Measurements from ENCODE around the gene OPALIN. TPM values are rescaled to one million over a fixed set of nuclear protein-coding genes. Genes with fewer than 3 reads are reported as not detected.

Gene OPALIN
- total and polyA plus RNA-seq, 9 of the 15 experiments (the other 6 are each of a cell fraction or from before 2014, with no cell fraction given): not detected

GRCh38 chr10:96389785-96390184 is 31.0 kb upstream of the OPALIN start:
- FAIRE-seq (no peak), DNase-seq (ENCODE audit: extremely low read depth in 1 of 4, low spot score in 3 of 4) (no peak), ATAC-seq (no peak)
- no peaks in the 10 kb centered on the region for H3K4me1 ChIP-seq (replicated peaks in 1 of 2; ENCODE audit: control insufficient read depth in 2 of 2, insufficient read depth in 2 of 2, low read length in 2 of 2)
- no peak overlapping the region for H3K4me3 ChIP-seq
- intact Hi-C loops (cut with micrococcal nuclease): loop anchor here (10.0 kb wide), 1 partner anchor 255 kb away; no protein-coding TSS in a partner anchor
- no peaks in the 10 kb centered on the region for H3K9me3 ChIP-seq (replicated peaks; ENCODE audit: control insufficient read depth, insufficient read depth, low read depth, low read length)
- ChIA-PET CTCF (ENCODE audit: low intra/inter-chr PET ratio) (no interaction called here), POLR2A (interaction anchor here (0.7 kb wide), 1 partner anchor 285 kb away, joined by 3 read pairs; no protein-coding TSS in a partner anchor)
- peaks cover under 1 to 59% of the 10 kb centered on the region in 2 experiments; a peak in 4 of 5 replicates for H3K27me3 ChIP-seq (ENCODE audit: control insufficient read depth in 2 of 2, insufficient read depth in 2 of 2, low read length in 2 of 2)
- no peaks in the 10 kb centered on the region for H3K9me1 ChIP-seq (ENCODE audit: control insufficient read depth, insufficient read depth, low read length)
- no peaks in the 10 kb centered on the region for H4K20me1 ChIP-seq (replicated peaks; ENCODE audit: control insufficient read depth, insufficient read depth, low read length)
- H3K27ac ChIP-seq (ENCODE audit: extremely low read depth, low read depth, low read length): no peak overlapping the region
- no peak overlapping the region for H2AFZ ChIP-seq (ENCODE audit: low read depth, low read length)
- BruUV-seq (replicated peaks): no TSS peak
- TF ChIP-seq ELF4 (CRISPR knock-in tag; IDR thresholded peaks at IDR 0.05): no peak
- TF ChIP-seq FOXK2 (conservative IDR thresholded peaks at IDR 0.05 in 1 of 2, IDR thresholded peaks at IDR 0.05 in 1 of 2; ENCODE audit: low read depth in 2 of 2): no peak
- no peak for TF ChIP-seq GABPA (tag; conservative IDR thresholded peaks at IDR 0.05; ENCODE audit: low read depth)
- H3K36me3 ChIP-seq (ENCODE audit: control insufficient read depth, insufficient read depth, low read length): no peaks in the 10 kb centered on the region
- no peaks in the 10 kb centered on the region for H3K79me2 ChIP-seq (ENCODE audit: control insufficient read depth, insufficient read depth, low read length)
- H3K9ac ChIP-seq (ENCODE audit: insufficient read depth in 1 of 2, low read depth in 2 of 2, low read length in 2 of 2): no peak overlapping the region
- WGBS (ENCODE audit: insufficient coverage, low coverage, missing lambda C conversion rate): 0% methylated on average over 4 of the region's 5 CpGs
- in situ Hi-C loops (cut with MboI): no loop called here
- H3K4me2 ChIP-seq (ENCODE audit: insufficient read depth, low read length): no peak overlapping the region

- no peak overlapping the region for H3K4me2 ChIP-seq (ENCODE audit: insufficient read depth, low read length)
- no peaks in the 10 kb centered on the region for H3K9me1 ChIP-seq (ENCODE audit: control insufficient read depth, insufficient read depth, low read length)
- no peak for FAIRE-seq
- H2AFZ ChIP-seq (ENCODE audit: low read depth, low read length): no peak overlapping the region
- H3K27me3 ChIP-seq (ENCODE audit: control insufficient read depth in 2 of 2, insufficient read depth in 2 of 2, low read length in 2 of 2): peaks cover 0 to 60% of the 10 kb centered on the region in 2 experiments
- no peak overlapping the region for H3K27ac ChIP-seq (ENCODE audit: extremely low read depth, low read depth, low read length)
- in situ Hi-C loops (cut with MboI): no loop called here
- H3K9me3 ChIP-seq (replicated peaks; ENCODE audit: control insufficient read depth, insufficient read depth, low read depth, low read length): no peaks in the 10 kb centered on the region
- no peak for DNase-seq (ENCODE audit: extremely low read depth in 1 of 4, low spot score in 3 of 4)
- TF ChIP-seq HNRNPUL1 (IDR thresholded peaks at IDR 0.05; ENCODE audit: low read length) (no peak), PYGO2 (tag; IDR thresholded peaks at IDR 0.05) (no peak), HCFC1 (IDR thresholded peaks at IDR 0.05; ENCODE audit: low read depth, low read length) (no peak), ZNF561 (CRISPR knock-in tag; conservative IDR thresholded peaks at IDR 0.05) (no peak), ETV6 (IDR thresholded peaks at IDR 0.05; ENCODE audit: borderline replicate concordance in 1 of 2, low read depth in 2 of 2, low read length in 1 of 2) (no peak), ETV6 (CRISPR knock-in tag; IDR thresholded peaks at IDR 0.05; ENCODE audit: borderline replicate concordance) (no peak), BRF2 (IDR thresholded peaks at IDR 0.05; ENCODE audit: borderline replicate concordance, insufficient read depth, insufficient read length) (no peak), MECOM (CRISPR knock-in tag; IDR thresholded peaks at IDR 0.05) (no peak)
- CTCF ChIA-PET (ENCODE audit: low intra/inter-chr PET ratio): no interaction called here
- H3K9ac ChIP-seq (ENCODE audit: insufficient read depth in 1 of 2, low read depth in 2 of 2, low read length in 2 of 2): no peak overlapping the region
- POLR2A ChIA-PET: no interaction called here
- no peaks in the 10 kb centered on the region for H3K36me3 ChIP-seq (ENCODE audit: control insufficient read depth, insufficient read depth, low read length)
- no peaks in the 10 kb centered on the region for H4K20me1 ChIP-seq (replicated peaks; ENCODE audit: control insufficient read depth, insufficient read depth, low read length)
- H3K79me2 ChIP-seq (ENCODE audit: control insufficient read depth, insufficient read depth, low read length): no peaks in the 10 kb centered on the region
- intact Hi-C loops (cut with micrococcal nuclease): no loop called here
- WGBS (ENCODE audit: insufficient coverage, low coverage, missing lambda C conversion rate): 1% methylated on average over 7 of the region's 7 CpGs
- no peak overlapping the region for H3K4me3 ChIP-seq
- H3K4me1 ChIP-seq (replicated peaks in 1 of 2; ENCODE audit: control insufficient read depth in 2 of 2, insufficient read depth in 2 of 2, low read length in 2 of 2): no peaks in the 10 kb centered on the region
- no peak for ATAC-seq
- BruUV-seq (replicated peaks): no TSS peak
Observed at GRCh38 chr10:96387601-96388000, 28.8 kb upstream of the OPALIN start.

All from K562 (cell line).